C4-2B (cell line): ENCODE measurements around the gene BTAF1.

Experiments used
- ZFX ChIP-seq: fragments of 450-650 bp; IDR thresholded peaks from 2 replicates; pipeline ENCODE4 v1.6.1; 2017
- TF ChIP-seq, protein P1 (sequence below): fragments of 450-650 bp; conservative IDR thresholded peaks from 2 replicates; pipeline ENCODE4 v1.5.1; 2017; ENCODE audit warnings: mild to moderate bottlenecking

DNA sequence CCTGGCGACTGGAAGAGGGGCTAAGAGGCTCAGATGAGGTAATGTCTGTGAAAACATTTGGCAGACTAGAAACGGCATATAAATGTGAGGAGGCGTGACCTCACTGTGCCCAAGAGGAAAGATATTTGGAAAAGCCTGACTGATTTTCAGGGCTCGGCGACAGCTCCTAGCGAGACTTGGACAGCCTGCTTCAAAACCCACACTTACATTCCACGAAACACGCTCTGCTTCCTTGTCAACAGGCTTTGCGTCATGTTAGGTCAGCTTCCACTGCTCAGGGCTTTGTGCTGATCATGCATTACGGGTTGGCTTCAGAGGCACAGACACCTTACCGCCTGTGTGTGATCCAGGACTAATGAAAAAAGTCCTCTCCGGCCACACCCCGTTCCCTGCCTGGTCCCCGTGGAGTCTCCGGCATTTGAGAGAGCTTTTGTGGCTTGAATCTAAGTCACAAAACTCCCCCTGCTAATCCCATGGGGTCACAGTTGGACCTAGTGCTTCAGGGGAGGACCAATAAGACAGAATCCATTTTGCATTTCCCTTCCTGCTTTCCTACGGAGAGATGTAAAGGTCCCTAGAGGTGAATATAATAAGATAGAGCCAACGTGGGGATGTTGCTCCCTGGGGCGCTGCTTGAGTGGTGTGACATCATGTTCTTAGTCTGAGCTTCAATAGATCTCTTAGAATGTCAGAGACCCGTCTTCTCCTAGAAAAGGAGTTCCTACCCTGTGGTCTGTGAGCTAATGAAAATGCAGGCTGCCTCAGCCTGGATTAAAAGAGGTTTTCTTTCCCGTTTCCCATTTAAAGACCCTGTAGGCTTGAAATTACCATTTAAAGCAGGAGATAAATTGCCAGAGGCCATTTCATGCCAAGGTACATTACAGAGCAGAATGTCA lies 39.8 kb upstream of the BTAF1 start:
- TF ChIP-seq, protein P1, sequence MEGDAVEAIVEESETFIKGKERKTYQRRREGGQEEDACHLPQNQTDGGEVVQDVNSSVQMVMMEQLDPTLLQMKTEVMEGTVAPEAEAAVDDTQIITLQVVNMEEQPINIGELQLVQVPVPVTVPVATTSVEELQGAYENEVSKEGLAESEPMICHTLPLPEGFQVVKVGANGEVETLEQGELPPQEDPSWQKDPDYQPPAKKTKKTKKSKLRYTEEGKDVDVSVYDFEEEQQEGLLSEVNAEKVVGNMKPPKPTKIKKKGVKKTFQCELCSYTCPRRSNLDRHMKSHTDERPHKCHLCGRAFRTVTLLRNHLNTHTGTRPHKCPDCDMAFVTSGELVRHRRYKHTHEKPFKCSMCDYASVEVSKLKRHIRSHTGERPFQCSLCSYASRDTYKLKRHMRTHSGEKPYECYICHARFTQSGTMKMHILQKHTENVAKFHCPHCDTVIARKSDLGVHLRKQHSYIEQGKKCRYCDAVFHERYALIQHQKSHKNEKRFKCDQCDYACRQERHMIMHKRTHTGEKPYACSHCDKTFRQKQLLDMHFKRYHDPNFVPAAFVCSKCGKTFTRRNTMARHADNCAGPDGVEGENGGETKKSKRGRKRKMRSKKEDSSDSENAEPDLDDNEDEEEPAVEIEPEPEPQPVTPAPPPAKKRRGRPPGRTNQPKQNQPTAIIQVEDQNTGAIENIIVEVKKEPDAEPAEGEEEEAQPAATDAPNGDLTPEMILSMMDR, result no peak
- no peak for TF ChIP-seq ZFX
